HepG2 (cell line): ENCODE results near the gene SATB2. TPM values are rescaled to one million over a fixed set of nuclear protein-coding genes. Genes with fewer than 3 reads are reported as not detected.

Experiments
- ATAC-seq: fragments of 200-7000 bp; cut with Tn5 transposase; 3 replicates; pipeline ENCODE4 v1.9.1; 2020; ENCODE audit warnings: mild to moderate bottlenecking, moderate library complexity
- BruUV-seq: library from RNA; stranded (reverse); fragments of 400-500 nt; replicated peaks from 2 replicates; lab custom pipeline; 2021; lab: Mats Ljungman, UMichigan
- CTCF ChIA-PET: fragments of 300-600 bp; formaldehyde crosslinking; extraction: SDS; loops from one replicate; lab custom pipeline; 2021; ENCODE audit warnings: low total read pairs, inconsistent platforms, low intra/inter-chr PET ratio; lab: Yijun Ruan, JAX
- POLR2A ChIA-PET: fragments of 350-600 bp; sonication (Branson Sonifier 250); formaldehyde crosslinking; loops from one replicate; lab custom pipeline; 2020; ENCODE audit warnings: antibody characterized with exemption, inconsistent platforms; lab: Yijun Ruan, JAX
- DNase-seq: peaks from one replicate; pipeline ENCODE4 v3.0.0-alpha.2; 2015; ENCODE audit warnings: low spot score
- FAIRE-seq: peaks from 3 replicates; lab custom pipeline; 2011; peaks lifted over from hg19 to GRCh38; lab: Jason Lieb, UNC
- H2AFZ ChIP-seq: one replicate; pipeline ENCODE4 v1.6.1; 2011; ENCODE audit warnings: low read length, inconsistent platforms
- H3K27ac ChIP-seq: fragments of 300-600 bp; 3 replicates; pipeline ENCODE4 v1.8.0; 2011; ENCODE audit warnings: mixed run types, mild to moderate bottlenecking, mixed read lengths, low read length, inconsistent platforms; ENCODE audit not compliant: insufficient read depth; ENCODE audit errors: extremely low read length
- H3K27me3 ChIP-seq, 2 experiments: fragments of 200-600 bp in 1 of 2; 2 replicates in 1 of 2; 3 replicates in 1 of 2; pipeline versions ENCODE4 v1.6.0 to v1.8.0; 2011; ENCODE audit warnings: low read length in 2 of 2, mild to moderate bottlenecking in 2 of 2, moderate library complexity in 2 of 2, inconsistent platforms in 1 of 2; ENCODE audit not compliant: insufficient read depth in 2 of 2, control insufficient read depth in 1 of 2
- H3K36me3 ChIP-seq, 2 experiments: fragments of 200-600 bp in 1 of 2; replicated peaks in 1 of 2; 2 replicates in 1 of 2; 3 replicates in 1 of 2; pipeline versions ENCODE4 v1.5.1 to v1.8.0; 2011; ENCODE audit warnings: low read length in 2 of 2, inconsistent platforms in 1 of 2; ENCODE audit not compliant: insufficient read depth in 2 of 2, control insufficient read depth in 1 of 2
- H3K4me1 ChIP-seq: 2 replicates; pipeline ENCODE4 v1.5.1; 2012; ENCODE audit warnings: low read length, inconsistent platforms; ENCODE audit not compliant: insufficient read depth
- H3K4me2 ChIP-seq: 2 replicates; pipeline ENCODE4 v1.6.0; 2011; ENCODE audit warnings: low read depth, low read length, inconsistent platforms
- H3K4me3 ChIP-seq, 3 experiments: fragments of 200-600 bp in 1 of 3; sonication (generic), shearing (Covaris generic) in 1 of 3; replicated peaks in 1 of 3; 2 replicates each; pipeline ENCODE4 v1.5.1; 2011 to 2016; ENCODE audit warnings: low read length in 3 of 3, inconsistent platforms in 2 of 3, low read depth in 2 of 3, mild to moderate bottlenecking in 2 of 3, control low read depth in 1 of 3, mixed read lengths in 1 of 3; ENCODE audit not compliant: insufficient read depth in 1 of 3
- H3K79me2 ChIP-seq: one replicate; pipeline ENCODE4 v1.6.1; 2011; ENCODE audit warnings: low read length, inconsistent platforms; ENCODE audit not compliant: insufficient read depth
- H3K9ac ChIP-seq: 2 replicates; pipeline ENCODE4 v1.6.0; 2011; ENCODE audit warnings: mild to moderate bottlenecking, low read depth, low read length, inconsistent platforms; ENCODE audit not compliant: insufficient read depth
- H3K9me3 ChIP-seq: 2 replicates; pipeline ENCODE4 v1.5.1; 2012; ENCODE audit warnings: mild to moderate bottlenecking, low read length
- H4K20me1 ChIP-seq: 2 replicates; pipeline ENCODE4 v1.6.0; 2011; ENCODE audit warnings: inconsistent platforms, mild to moderate bottlenecking, low read length, moderate library complexity; ENCODE audit not compliant: insufficient read depth
- RCOR2 ChIP-seq: IDR thresholded peaks from 2 replicates; pipeline ENCODE4 v1.6.1; 2016; ENCODE audit warnings: missing biosample characterization, missing genetic modification reagents
- RFX1 ChIP-seq: fragments of 450-650 bp; IDR thresholded peaks from 2 replicates; pipeline ENCODE4 v1.6.1; 2017
- SMAD1 ChIP-seq: sonication (generic); formaldehyde crosslinking; IDR thresholded peaks from 2 replicates; pipeline ENCODE4 v1.4.0; 2020; ENCODE audit warnings: missing genetic modification reagents, low read depth, mild to moderate bottlenecking, borderline replicate concordance
- ZBTB7B ChIP-seq: sonication (generic); formaldehyde crosslinking; IDR thresholded peaks from 2 replicates; pipeline ENCODE4 v1.4.0; 2020; ENCODE audit warnings: missing genetic modification reagents
- ZNF678 ChIP-seq: sonication (generic); formaldehyde crosslinking; IDR thresholded peaks from 2 replicates; pipeline ENCODE4 v1.4.0; 2020; ENCODE audit warnings: mild to moderate bottlenecking, missing genetic modification reagents
- ZNF775 ChIP-seq: sonication (generic); formaldehyde crosslinking; IDR thresholded peaks from 2 replicates; pipeline ENCODE4 v1.4.0; 2020; ENCODE audit warnings: missing genetic modification reagents, mild to moderate bottlenecking, moderate library complexity, borderline replicate concordance
- ZNF850 ChIP-seq: sonication (generic); formaldehyde crosslinking; conservative IDR thresholded peaks from 2 replicates; pipeline ENCODE4 v1.9.0; 2021; ENCODE audit warnings: mild to moderate bottlenecking, missing genetic modification reagents
- ZSCAN20 ChIP-seq: sonication (generic); formaldehyde crosslinking; IDR thresholded peaks from 2 replicates; pipeline ENCODE4 v1.4.0; 2020; ENCODE audit warnings: missing genetic modification reagents, mild to moderate bottlenecking, borderline replicate concordance
- WGBS: methylation state at CpG from one replicate; pipeline ENCODE4 v1.1.6; 2017; ENCODE audit warnings: low lambda C conversion rate; 5-methylcytosine and 5-hydroxymethylcytosine counted together
- in situ Hi-C: cut with HindIII; loops from 2 replicates; pipeline ENCODE4 v1.10.0; 2017; ENCODE audit warnings: low pct_unique_long_range_greater_than_20kb; ENCODE audit not compliant: extremely low pct_ligation_motif_present
- intact Hi-C: fragments of 100-400 bp; cut with micrococcal nuclease; formaldehyde crosslinking; loops from one replicate; pipeline ENCODE4 v1.10.0; 2022; ENCODE audit not compliant: unreplicated experiment
- polyA plus RNA-seq, 8 experiments: library from polyadenylated mRNA; depleted of rRNA in 3 of 8; stranded (reverse) in 7 of 8; unstranded in 1 of 8; fragments of >200 nt; fragmentation: Illumina TruSeq in 4 of 8; extraction: Trizol in 4 of 8; gene quantifications; 2 replicates each; pipeline versions ENCODE4 v1.2.1 to v1.2.3, GENCODE V29; 2011 to 2016; ENCODE audit warnings: low read depth in 4 of 8, missing spikeins in 1 of 8, mixed read lengths in 1 of 8; ENCODE audit not compliant: insufficient read depth in 1 of 8
- total RNA-seq, 5 experiments: library from RNA; depleted of rRNA; stranded (reverse); fragments of >200 nt; fragmentation: Illumina TruSeq; extraction: Trizol; gene quantifications; 2 replicates each; pipeline ENCODE4 v1.2.3, GENCODE V29; 2016; ENCODE audit warnings: low read depth in 1 of 5
- TF ChIP-seq, protein P1 (sequence below): IDR thresholded peaks from 2 replicates; pipeline ENCODE4 v1.6.1; 2012; ENCODE audit warnings: low read length, improper control_type of control experiment
- TF ChIP-seq, protein P2 (sequence below): sonication (generic); formaldehyde crosslinking; IDR thresholded peaks from 2 replicates; pipeline ENCODE4 v1.4.0; 2020; ENCODE audit warnings: missing genetic modification reagents, low read depth, mild to moderate bottlenecking, borderline replicate concordance
- TF ChIP-seq, protein P3 (sequence below): sonication (generic); formaldehyde crosslinking; conservative IDR thresholded peaks from 2 replicates; pipeline ENCODE4 v1.8.0; 2022; ENCODE audit warnings: low read depth, missing genetic modification reagents

SATB2 gene
- total and polyA plus RNA-seq, 2 of the 13 experiments (the other 11 are each of a cell fraction or from before 2014, with no cell fraction given): 2.5 to 5.5 TPM

DNA sequence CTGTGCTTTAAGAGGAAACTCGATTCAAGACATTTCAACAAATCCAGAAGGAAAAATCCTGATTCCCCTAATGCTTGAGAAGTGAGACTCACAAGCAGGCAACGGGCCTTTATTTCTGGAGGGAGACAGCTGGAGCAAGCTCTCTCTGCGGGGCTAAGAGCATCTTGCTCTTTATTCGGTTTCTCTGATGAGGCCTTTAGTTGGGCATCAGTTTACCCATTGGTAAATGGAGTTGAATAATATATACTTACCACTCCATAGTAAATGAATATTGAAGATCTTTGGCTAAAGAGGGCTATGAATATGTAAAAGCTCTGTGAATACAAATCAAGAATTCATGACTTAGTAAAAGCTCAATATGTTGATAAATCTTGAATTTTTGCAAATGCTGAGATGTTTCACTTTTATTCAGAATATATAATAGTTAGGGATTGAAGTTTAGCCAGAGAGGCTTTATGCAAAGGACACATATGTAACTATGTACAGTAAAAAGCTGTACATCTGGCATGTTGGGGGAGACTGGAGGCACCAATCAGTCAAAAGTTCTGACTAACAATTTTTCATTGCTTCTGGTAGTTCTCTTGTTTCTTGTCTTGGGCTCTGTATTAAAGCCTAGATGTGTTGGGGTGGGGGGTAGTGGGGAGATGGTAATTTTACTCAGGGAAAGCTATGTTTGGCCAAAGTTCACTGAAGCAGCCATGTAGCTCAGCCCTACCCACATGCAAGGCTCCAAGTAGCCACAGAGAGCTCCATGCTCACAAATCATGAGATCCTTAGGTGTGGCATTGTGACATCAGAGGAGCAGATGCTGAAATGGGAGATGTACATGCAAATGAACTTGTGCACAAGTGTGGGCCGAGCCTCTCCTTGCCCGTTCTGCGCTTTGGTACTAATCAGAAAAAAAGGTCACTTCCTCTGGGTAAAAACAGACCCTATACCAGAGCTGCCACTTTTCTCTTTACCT lies 200.2 kb downstream of the SATB2 start (continued):
- TF ChIP-seq, protein P1, sequence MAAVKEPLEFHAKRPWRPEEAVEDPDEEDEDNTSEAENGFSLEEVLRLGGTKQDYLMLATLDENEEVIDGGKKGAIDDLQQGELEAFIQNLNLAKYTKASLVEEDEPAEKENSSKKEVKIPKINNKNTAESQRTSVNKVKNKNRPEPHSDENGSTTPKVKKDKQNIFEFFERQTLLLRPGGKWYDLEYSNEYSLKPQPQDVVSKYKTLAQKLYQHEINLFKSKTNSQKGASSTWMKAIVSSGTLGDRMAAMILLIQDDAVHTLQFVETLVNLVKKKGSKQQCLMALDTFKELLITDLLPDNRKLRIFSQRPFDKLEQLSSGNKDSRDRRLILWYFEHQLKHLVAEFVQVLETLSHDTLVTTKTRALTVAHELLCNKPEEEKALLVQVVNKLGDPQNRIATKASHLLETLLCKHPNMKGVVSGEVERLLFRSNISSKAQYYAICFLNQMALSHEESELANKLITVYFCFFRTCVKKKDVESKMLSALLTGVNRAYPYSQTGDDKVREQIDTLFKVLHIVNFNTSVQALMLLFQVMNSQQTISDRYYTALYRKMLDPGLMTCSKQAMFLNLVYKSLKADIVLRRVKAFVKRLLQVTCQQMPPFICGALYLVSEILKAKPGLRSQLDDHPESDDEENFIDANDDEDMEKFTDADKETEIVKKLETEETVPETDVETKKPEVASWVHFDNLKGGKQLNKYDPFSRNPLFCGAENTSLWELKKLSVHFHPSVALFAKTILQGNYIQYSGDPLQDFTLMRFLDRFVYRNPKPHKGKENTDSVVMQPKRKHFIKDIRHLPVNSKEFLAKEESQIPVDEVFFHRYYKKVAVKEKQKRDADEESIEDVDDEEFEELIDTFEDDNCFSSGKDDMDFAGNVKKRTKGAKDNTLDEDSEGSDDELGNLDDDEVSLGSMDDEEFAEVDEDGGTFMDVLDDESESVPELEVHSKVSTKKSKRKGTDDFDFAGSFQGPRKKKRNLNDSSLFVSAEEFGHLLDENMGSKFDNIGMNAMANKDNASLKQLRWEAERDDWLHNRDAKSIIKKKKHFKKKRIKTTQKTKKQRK: no peak
- TF ChIP-seq, protein P2, sequence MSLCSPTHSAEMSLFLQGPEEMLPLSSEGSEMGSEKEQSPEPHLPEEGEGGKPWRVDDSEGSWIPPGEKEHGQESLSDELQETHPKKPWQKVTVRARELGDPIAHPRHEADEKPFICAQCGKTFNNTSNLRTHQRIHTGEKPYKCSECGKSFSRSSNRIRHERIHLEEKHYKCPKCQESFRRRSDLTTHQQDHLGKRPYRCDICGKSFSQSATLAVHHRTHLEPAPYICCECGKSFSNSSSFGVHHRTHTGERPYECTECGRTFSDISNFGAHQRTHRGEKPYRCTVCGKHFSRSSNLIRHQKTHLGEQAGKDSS (CRISPR knock-in tag): no peak
- TF ChIP-seq, all 625 proteins: peak for 0

DNA sequence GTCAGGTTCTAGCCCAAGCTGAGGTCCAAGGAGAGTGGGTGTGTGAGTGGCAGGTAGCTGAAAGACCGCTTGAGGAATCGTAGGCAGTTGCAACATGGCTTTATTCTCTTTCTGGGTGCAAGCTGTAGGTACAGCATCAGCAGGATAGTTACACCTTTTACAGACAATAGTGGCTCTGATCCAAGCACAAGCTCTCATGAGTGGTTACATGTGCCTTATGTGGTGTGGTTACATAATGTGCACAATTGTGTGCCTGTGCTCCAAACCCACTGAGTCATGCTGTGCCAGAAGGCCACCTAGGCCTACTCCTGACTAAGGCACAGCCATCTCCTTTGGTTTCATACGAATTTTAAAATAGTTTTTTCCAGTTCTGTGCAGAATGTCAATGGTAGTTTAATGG lies 227.6 kb downstream of the SATB2 start:
- Histone ChIP-seq H3K36me3 (no peaks in the 10 kb centered on the region), H3K79me2 (no peaks in the 10 kb centered on the region)
- ATAC-seq: no peak
- WGBS: 12% methylated on average over 3 of the region's 3 CpGs
- TF ChIP-seq ZSCAN20 (CRISPR knock-in tag): no peak
- TF ChIP-seq SMAD1 (CRISPR knock-in tag): no peak
- no peak for TF ChIP-seq RCOR2
- TF ChIP-seq, protein P3, sequence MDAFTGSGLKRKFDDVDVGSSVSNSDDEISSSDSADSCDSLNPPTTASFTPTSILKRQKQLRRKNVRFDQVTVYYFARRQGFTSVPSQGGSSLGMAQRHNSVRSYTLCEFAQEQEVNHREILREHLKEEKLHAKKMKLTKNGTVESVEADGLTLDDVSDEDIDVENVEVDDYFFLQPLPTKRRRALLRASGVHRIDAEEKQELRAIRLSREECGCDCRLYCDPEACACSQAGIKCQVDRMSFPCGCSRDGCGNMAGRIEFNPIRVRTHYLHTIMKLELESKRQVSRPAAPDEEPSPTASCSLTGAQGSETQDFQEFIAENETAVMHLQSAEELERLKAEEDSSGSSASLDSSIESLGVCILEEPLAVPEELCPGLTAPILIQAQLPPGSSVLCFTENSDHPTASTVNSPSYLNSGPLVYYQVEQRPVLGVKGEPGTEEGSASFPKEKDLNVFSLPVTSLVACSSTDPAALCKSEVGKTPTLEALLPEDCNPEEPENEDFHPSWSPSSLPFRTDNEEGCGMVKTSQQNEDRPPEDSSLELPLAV (CRISPR knock-in tag): no peak
- no peak for TF ChIP-seq ZBTB7B (CRISPR knock-in tag)
- TF ChIP-seq ZNF775 (CRISPR knock-in tag): no peak
- TF ChIP-seq ZNF678 (CRISPR knock-in tag): no peak
- no peak for TF ChIP-seq ZNF850 (CRISPR knock-in tag)
- no peak for TF ChIP-seq RFX1
- TF ChIP-seq, all 625 proteins: peak for 0
- DNase-seq (no peak), FAIRE-seq (no peak)
- H2AFZ ChIP-seq: no peak overlapping the region
- H3K27ac ChIP-seq: no peak overlapping the region
- in situ Hi-C loops: no loop called here
- no peak overlapping the region for H3K9ac ChIP-seq
- H3K9me3 ChIP-seq: peaks cover 15% of the 10 kb centered on the region; the same call in 1 of the 2 replicates
- no peak overlapping the region for H3K4me2 ChIP-seq
- H3K4me3 ChIP-seq: no peak overlapping the region
- no TSS peak for BruUV-seq
- intact Hi-C loops: no loop called here
- H4K20me1 ChIP-seq: no peaks in the 10 kb centered on the region
- H3K27me3 ChIP-seq: no peaks in the 10 kb centered on the region
- CTCF ChIA-PET: no interaction called here
- no peaks in the 10 kb centered on the region for H3K4me1 ChIP-seq
- POLR2A ChIA-PET: no interaction called here
